Left renal pelvis (tissue), 4 donors: Measurements from ENCODE around the gene RBM39. TPM values are rescaled to one million over a fixed set of nuclear protein-coding genes. Genes with fewer than 3 reads are reported as not detected.

Experiments used
- polyA plus RNA-seq, 4 donors: library from polyadenylated mRNA; unstranded; fragments of 120-200 nt; gene quantifications; one replicate each; pipeline ENCODE4 v1.2.1, GENCODE V29; 2013; ENCODE audit not compliant: insufficient read length in 4 of 4

RBM39 gene
- polyA plus RNA-seq, 4 donors, result 401 to 678 (median 570) TPM

Other genes with a start within 250 kb of the RBM39 start
- gene C20orf173, start 212.6 kb downstream of the RBM39 start, polyA plus RNA-seq, result not detected
- 100 to 1,000 TPM; 279 to 362 (median 318) TPM for gene ERGIC3, start 200.2 kb downstream of the RBM39 start, polyA plus RNA-seq
- gene SPAG4, start 126.4 kb downstream of the RBM39 start, polyA plus RNA-seq, result 1 to 10 TPM; 2.5 to 5.2 (median 3.7) TPM
- gene CPNE1, start 77.4 kb downstream of the RBM39 start, polyA plus RNA-seq, result 100 to 1,000 TPM; 156 to 222 (median 190) TPM
- gene RBM12, start 77.4 kb downstream of the RBM39 start, polyA plus RNA-seq, result 100 to 1,000 TPM in 1 of 4 donors, 10 to 100 TPM in 3; 89.6 to 115 (median 95.2) TPM
- gene NFS1, start 42.9 kb downstream of the RBM39 start, polyA plus RNA-seq, result 10 to 100 TPM; 20.6 to 29.8 (median 28.2) TPM
- gene ROMO1, start 42.9 kb downstream of the RBM39 start, polyA plus RNA-seq, result 100 to 1,000 TPM in 1 of 4 donors, 10 to 100 TPM in 3; 40.3 to 110 (median 55.3) TPM
- 10 to 100 TPM; 32.5 to 42.7 (median 41.1) TPM for gene PHF20, start 29.8 kb upstream of the RBM39 start, polyA plus RNA-seq
- gene SCAND1, start 212.2 kb upstream of the RBM39 start, polyA plus RNA-seq, result 10 to 100 TPM; 24.6 to 61.5 (median 26.7) TPM
- gene CNBD2, start 226.3 kb upstream of the RBM39 start, polyA plus RNA-seq, result 1 to 10 TPM in 1 of 4 donors, under 1 TPM in 3; 0.34 to 1.1 (median 0.65) TPM